ENCODE results near the gene RAD51AP2.

RAD51AP2 gene

GRCh38 chr2:17475286-17475685 lies 43.0 kb downstream of the RAD51AP2 start:
- TF ChIP-seq CTCF (IDR thresholded peaks at IDR 0.05; ENCODE audit: extremely low read depth, insufficient read depth, missing control alignments), result no peak
- DNase-seq (ENCODE audit: low spot score), result no peak
- in situ Hi-C loops (cut with MboI; ENCODE audit: low pct_unique_long_range_greater_than_20kb, low sequenced_read_pairs, unreplicated experiment), result loop anchor here (10.0 kb wide), 1 partner anchor 200 kb away; no protein-coding TSS in a partner anchor

GRCh38 chr2:17471979-17472378 lies 46.3 kb downstream of the RAD51AP2 start:
- in situ Hi-C loops (cut with MboI; ENCODE audit: low pct_unique_long_range_greater_than_20kb, low sequenced_read_pairs, unreplicated experiment), result loop anchor here (10.0 kb wide), 1 partner anchor 203 kb away; no protein-coding TSS in a partner anchor

GRCh38 chr2:17470855-17471641 lies 47.2 kb downstream of the RAD51AP2 start:
- no peak for DNase-seq (ENCODE audit: low spot score)
- in situ Hi-C loops (cut with MboI; ENCODE audit: low pct_unique_long_range_greater_than_20kb, low sequenced_read_pairs, unreplicated experiment), result loop anchor here (10.0 kb wide), 1 partner anchor 204 kb away; no protein-coding TSS in a partner anchor
- TF ChIP-seq CTCF (IDR thresholded peaks at IDR 0.05; ENCODE audit: extremely low read depth, insufficient read depth, missing control alignments), result peak; percentile 51

More at GRCh38 chr2:17471979-17472378, 46.3 kb downstream of the RAD51AP2 start:
- no peak for TF ChIP-seq CTCF (IDR thresholded peaks at IDR 0.05; ENCODE audit: extremely low read depth, insufficient read depth, missing control alignments)
- DNase-seq (ENCODE audit: low spot score), result no peak

- no peak for TF ChIP-seq CTCF (IDR thresholded peaks at IDR 0.05; ENCODE audit: extremely low read depth, insufficient read depth, missing control alignments)
- in situ Hi-C loops (cut with MboI; ENCODE audit: low pct_unique_long_range_greater_than_20kb, low sequenced_read_pairs, unreplicated experiment), result no loop called here
- DNase-seq (ENCODE audit: low spot score), result no peak
Measured at GRCh38 chr2:17461087-17461475, 57.2 kb downstream of the RAD51AP2 start.
